IPS-15b (cell line): ENCODE results near the gene ADAM15.

Experiments
- H3K27me3 ChIP-seq: one replicate; pipeline ENCODE4 v1.6.1; 2013; ENCODE audit warnings: low read length; ENCODE audit not compliant: control insufficient read depth, insufficient read depth
- H3K36me3 ChIP-seq: one replicate; pipeline ENCODE4 v1.6.1; 2013; ENCODE audit warnings: low read length; ENCODE audit not compliant: control insufficient read depth, insufficient read depth
- H3K4me1 ChIP-seq: one replicate; pipeline ENCODE4 v1.6.1; 2013; ENCODE audit warnings: mild to moderate bottlenecking, low read length; ENCODE audit not compliant: control insufficient read depth, insufficient read depth
- H3K4me3 ChIP-seq: one replicate; pipeline ENCODE4 v1.5.1; 2013; ENCODE audit warnings: low read depth, low read length
- H3K9ac ChIP-seq: one replicate; pipeline ENCODE4 v1.6.1; 2013; ENCODE audit warnings: low read depth, mild to moderate bottlenecking, low read length
- H3K9me3 ChIP-seq: one replicate; pipeline ENCODE4 v1.6.1; 2013; ENCODE audit warnings: mild to moderate bottlenecking, low read length; ENCODE audit not compliant: control insufficient read depth, insufficient read depth

The ADAM15 gene

DNA sequence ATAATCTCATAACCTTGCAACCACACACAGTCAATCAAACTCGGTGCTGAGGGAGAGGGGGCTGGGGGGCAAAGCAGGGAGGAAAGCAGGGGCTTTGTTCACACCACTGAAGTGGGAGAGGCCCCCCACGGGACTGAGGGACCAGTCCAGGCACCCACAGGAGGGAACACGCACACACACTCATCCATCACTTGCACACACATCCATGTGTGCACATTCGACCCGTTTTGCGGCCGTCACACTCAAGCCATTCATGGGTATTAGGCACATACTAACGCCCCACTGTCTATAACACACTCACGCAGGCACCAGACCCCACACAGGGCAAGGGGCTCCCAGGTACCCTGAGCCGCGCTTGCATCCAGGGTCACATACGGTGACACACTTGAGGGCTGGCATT lies 41.5 kb downstream of the ADAM15 start:
- H3K36me3 ChIP-seq = no peaks in the 10 kb centered on the region
- H3K9ac ChIP-seq = no peak overlapping the region
- no peak overlapping the region for H3K4me3 ChIP-seq
- H3K27me3 ChIP-seq = peaks cover 20% of the 10 kb centered on the region
- no peaks in the 10 kb centered on the region for H3K9me3 ChIP-seq
- H3K4me1 ChIP-seq = peaks cover 11% of the 10 kb centered on the region

DNA sequence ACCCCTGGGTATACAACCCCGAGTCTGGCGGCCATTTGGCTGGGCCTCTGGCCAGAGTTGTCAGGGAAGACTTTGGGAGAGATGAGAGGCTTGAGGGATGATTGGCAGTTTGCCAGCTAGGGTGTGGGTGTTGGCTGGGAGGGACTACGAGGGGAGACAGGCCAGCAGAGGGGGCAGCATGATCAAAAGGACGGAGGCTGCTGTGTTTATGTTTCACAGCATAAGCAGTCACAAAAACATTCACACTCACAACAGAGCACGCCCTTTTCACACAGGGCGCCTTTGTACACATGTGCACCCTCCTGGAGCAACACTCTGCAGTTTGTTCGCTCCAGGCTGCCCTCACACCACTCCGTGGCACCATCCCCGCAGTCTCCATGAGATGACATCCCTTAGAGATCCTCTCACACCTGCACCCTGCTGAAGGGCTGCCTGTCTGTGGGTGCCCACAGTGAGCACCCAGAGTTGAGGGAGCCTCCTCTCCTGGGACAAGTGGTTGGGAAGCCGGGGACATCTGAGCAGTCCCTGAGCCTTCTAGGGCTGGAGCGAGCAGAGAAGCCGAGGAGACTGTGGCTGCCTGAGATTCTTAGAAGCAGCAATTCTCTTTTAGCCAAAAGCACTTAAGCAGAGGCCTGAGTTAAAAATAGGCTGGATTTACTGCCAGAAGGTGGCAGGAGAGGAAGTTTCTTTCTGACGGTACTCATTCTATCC lies 43.0 kb downstream of the ADAM15 start:
- no peaks in the 10 kb centered on the region for H3K36me3 ChIP-seq
- no peak overlapping the region for H3K4me3 ChIP-seq
- H3K9ac ChIP-seq = no peak overlapping the region
- H3K9me3 ChIP-seq = no peaks in the 10 kb centered on the region
- H3K4me1 ChIP-seq = peaks cover 10% of the 10 kb centered on the region
- peaks cover 16% of the 10 kb centered on the region for H3K27me3 ChIP-seq

DNA sequence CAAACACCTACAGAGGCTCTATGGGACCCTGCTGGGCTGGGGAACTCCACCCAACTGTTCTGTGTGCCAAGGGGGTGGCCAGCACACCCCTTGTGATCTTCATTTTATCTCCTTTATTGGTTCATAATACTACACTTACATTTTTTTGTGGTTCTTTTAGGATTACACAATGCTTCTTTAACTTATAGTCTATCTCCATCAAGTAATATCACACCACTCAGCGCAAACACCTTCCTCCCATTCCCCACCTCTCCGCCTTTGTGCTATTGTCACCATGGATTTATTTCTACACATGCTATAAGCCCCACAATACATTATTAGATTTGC lies 43.5 kb downstream of the ADAM15 start:
- H3K4me1 ChIP-seq = peaks cover 10% of the 10 kb centered on the region
- H3K36me3 ChIP-seq = no peaks in the 10 kb centered on the region
- H3K27me3 ChIP-seq = peaks cover 16% of the 10 kb centered on the region
- H3K4me3 ChIP-seq = no peak overlapping the region
- no peaks in the 10 kb centered on the region for H3K9me3 ChIP-seq
- H3K9ac ChIP-seq = no peak overlapping the region

DNA sequence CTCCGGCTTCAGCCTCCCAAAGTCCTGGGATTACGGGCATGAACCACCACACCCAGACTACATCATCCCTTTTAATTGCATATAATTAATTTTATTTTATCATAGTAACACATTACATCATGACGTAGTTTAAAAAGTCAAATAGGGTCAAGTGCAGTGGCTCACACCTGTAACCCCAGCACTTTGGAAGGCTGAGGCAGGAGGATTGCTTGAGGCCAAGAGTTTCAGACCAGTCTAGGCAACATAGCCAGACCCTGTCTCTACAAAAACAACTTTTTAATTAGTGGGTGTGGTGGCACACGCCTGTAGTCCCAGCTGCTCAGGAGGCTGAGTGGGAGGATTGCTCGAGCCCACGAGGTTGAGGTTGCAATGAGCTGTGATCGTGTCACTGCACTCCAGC lies 48.2 kb downstream of the ADAM15 start:
- H3K9me3 ChIP-seq = no peaks in the 10 kb centered on the region
- H3K36me3 ChIP-seq = no peaks in the 10 kb centered on the region
- no peak overlapping the region for H3K4me3 ChIP-seq
- no peak overlapping the region for H3K9ac ChIP-seq
- H3K27me3 ChIP-seq = no peaks in the 10 kb centered on the region
- peaks cover 3% of the 10 kb centered on the region for H3K4me1 ChIP-seq

DNA sequence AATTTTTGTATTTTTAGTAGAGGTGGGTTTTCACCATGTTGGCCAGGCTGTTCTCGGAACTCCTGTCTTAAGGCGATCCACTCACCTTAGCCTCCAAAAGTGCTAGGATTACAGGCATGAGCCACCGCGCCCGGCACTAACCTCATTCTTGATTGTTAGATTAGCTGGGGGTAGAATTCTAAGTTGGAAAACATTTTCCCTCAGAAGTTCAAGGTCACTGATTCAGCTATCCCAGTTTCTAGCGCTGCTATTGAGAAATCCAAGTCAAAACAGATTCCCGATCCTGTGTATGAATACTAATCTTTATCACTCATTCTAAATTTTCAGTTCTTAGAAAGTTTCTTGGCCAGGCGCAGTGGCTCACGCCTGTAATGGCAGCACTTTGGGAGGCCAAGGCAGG lies 52.2 kb downstream of the ADAM15 start:
- no peaks in the 10 kb centered on the region for H3K4me1 ChIP-seq
- H3K9me3 ChIP-seq = no peaks in the 10 kb centered on the region
- H3K4me3 ChIP-seq = no peak overlapping the region

DNA sequence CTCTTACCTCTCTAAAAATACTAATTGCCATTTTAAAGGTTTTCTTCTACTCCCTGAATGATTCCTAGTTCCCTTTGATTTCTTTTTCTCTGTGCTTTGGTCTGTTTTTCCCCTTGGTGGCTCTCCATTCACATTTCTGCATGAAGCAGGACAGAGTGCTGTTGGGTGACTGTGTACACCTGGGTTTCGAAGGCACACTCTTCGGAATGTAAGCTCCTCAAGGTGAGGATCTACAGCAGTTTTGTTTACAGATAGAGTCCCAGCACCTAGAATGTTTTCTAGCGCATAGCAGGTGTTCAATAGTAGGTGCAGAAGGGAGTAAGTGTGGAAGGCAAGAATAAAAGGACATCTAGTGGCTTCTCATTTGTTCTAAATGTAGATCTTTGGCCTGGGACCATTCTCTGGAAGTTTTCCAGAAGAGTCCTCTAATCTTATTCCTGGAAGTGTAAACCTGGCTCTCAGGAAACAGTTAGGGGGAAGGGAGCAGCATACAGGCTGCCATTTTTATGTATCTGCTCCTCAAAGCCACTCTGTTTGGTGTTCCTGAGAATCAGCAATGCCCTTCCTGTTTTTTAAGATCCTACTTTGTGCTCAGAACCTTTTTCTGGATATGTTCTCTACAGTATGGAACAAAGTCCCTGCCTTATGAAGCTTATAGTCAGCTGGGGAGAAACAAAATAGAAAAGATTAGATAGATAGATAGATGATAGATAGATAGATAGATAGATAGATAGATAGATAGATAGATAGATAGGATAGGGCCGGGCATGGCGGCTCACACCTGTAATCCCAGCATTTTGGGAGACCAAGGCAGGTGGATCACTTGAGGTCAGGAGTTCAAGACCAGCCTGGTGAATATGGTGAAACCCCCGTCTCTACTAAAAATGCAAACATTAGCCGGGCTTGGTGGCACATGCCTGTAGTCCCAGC lies 53.8 kb downstream of the ADAM15 start:
- no peaks in the 10 kb centered on the region for H3K4me1 ChIP-seq
- no peaks in the 10 kb centered on the region for H3K36me3 ChIP-seq
- H3K9me3 ChIP-seq = no peaks in the 10 kb centered on the region
- no peak overlapping the region for H3K9ac ChIP-seq
- no peak overlapping the region for H3K4me3 ChIP-seq
- no peaks in the 10 kb centered on the region for H3K27me3 ChIP-seq

More for the DNA sequence above, 52.2 kb downstream of the ADAM15 start:
- Histone ChIP-seq H3K9ac (no peak overlapping the region), H3K27me3 (no peaks in the 10 kb centered on the region), H3K36me3 (no peaks in the 10 kb centered on the region)

DNA sequence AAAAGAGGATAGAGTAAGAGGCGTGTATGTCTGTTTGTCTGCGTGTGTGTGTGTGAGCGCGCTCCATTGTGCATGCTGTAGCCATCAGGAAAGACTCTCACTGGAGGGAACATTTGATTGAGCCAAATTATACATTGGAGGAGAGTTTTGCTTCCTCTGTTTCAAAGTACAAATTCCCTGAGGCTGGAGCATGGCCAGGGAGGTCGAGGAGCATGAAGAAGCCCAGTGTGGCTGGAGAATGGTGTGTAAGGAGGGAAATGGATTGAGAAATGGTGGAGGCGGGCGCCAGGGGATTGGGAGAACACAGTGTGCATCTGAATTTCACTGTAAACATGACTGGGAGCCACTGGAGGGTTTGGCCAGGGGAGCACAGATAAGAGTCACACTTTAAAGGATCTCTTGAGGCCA lies 54.5 kb downstream of the ADAM15 start:
- H3K4me3 ChIP-seq = no peak overlapping the region
- no peaks in the 10 kb centered on the region for H3K9me3 ChIP-seq
- no peak overlapping the region for H3K9ac ChIP-seq
- no peaks in the 10 kb centered on the region for H3K27me3 ChIP-seq
- H3K36me3 ChIP-seq = no peaks in the 10 kb centered on the region
- H3K4me1 ChIP-seq = no peaks in the 10 kb centered on the region

DNA sequence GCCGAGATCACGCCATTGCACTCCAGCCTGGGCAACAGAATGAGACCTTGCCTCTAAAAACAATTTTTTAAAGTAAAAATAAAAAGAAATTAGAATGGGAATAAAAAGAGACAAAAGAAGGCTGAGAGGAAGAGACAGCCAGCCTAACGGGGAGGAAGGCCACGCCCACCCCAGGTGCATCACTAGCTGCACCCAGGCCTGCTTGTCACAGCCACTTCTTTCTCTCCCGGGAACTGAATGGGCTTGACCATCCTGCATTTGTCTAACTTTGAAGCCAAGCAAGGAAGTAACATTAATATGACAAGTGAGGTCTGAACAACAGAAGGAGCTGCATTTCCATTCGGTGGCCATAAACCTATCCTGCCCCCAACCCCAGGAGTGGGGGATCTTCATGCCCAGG lies 55.7 kb downstream of the ADAM15 start:
- Histone ChIP-seq H3K4me1 (no peaks in the 10 kb centered on the region), H3K4me3 (no peak overlapping the region), H3K9ac (no peak overlapping the region), H3K9me3 (no peaks in the 10 kb centered on the region), H3K27me3 (no peaks in the 10 kb centered on the region), H3K36me3 (no peaks in the 10 kb centered on the region)

DNA sequence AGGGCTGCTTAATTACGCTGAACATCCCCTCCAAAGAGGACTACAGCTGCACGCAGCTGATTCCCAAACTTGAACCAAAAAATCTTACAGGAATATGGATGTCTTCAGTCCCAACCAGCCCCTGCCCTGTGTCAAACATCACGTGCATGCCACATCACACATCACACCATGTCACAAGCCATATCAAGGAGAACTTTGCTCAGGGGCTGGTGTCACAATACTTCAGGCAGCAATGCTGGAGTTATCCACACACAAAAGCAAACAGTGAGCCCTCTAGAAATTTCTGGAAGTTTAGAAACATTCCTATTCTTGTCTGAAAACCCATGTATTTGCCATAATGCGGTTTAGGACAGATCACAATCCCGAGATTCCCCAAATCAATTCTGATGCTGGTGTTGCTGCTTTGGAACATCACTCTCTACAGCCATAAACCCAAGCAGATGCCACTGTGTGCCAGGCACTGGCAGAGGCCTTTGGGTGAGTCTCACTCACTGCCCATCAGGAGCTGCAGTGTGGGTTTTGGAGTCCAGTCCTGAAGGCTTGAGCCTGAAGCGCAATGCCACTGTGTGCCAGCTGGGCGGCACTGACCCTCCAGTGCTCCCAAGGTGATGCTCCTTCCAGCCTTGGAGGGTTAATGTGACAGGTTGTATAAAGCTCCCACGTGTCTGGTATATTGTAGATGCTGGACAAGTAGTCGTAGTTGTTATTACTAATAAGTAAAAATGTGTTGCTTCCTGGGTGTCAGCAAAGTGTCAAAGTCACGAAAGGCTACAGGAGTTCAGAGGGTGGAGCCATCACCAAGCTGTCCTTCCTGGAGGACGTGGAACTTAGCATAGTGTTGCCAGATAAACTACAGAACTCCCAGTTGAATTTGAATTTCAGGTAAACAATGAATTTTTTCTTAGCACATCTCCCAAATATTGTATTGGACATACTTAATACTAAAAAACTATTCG lies 56.5 kb downstream of the ADAM15 start:
- H3K4me3 ChIP-seq = no peak overlapping the region
- H3K4me1 ChIP-seq = no peaks in the 10 kb centered on the region
- no peaks in the 10 kb centered on the region for H3K27me3 ChIP-seq
- no peaks in the 10 kb centered on the region for H3K36me3 ChIP-seq
- H3K9me3 ChIP-seq = no peaks in the 10 kb centered on the region
- H3K9ac ChIP-seq = no peak overlapping the region

DNA sequence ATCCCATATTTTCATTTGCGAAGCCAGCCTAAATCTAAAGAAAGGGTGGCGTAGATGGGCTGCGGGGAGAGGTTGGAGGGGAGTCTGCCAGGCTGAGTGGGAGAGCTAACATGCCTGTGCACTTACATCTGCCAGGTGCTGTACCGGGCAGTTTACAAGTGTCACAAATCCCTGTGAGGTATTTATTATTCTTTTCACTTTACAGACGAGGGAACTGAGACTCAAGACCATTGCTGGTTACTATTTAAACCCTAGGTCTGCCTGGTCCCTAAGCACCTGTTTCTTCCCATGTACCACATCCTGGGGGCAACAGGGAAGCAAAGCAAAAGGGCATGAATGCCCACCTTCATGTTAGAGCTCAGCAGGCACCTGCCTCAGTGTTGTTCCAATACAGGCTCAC lies 57.2 kb downstream of the ADAM15 start:
- Histone ChIP-seq H3K27me3 (no peaks in the 10 kb centered on the region), H3K4me1 (no peaks in the 10 kb centered on the region), H3K4me3 (no peak overlapping the region), H3K9me3 (no peaks in the 10 kb centered on the region), H3K36me3 (no peaks in the 10 kb centered on the region), H3K9ac (no peak overlapping the region)

DNA sequence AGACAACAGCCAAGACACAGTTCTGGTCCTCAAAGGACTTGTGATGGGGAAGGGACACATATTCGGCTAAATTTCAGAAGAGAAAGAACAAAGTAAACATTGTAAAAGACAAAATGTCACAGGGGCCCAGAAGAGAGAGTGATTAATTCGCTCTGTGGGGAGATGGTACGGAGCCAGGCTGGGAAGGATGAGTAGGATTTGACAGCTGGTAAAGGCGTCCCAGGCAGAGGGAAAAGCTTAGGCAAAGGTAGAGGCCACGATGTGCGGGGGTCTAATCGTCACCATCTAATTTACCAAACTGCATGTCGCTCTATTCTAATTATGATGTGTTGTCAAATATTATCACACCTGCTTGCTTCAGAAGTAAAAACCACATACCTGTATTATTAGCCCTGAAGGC lies 59.3 kb downstream of the ADAM15 start:
- Histone ChIP-seq H3K4me1 (no peaks in the 10 kb centered on the region), H3K9ac (no peak overlapping the region), H3K9me3 (no peaks in the 10 kb centered on the region), H3K36me3 (no peaks in the 10 kb centered on the region), H3K4me3 (no peak overlapping the region), H3K27me3 (no peaks in the 10 kb centered on the region)
